GM12878 (cell line): ENCODE data around the gene MYCN.

Experiments used
- CBX5 ChIP-seq: sonication (generic); IDR thresholded peaks from 2 replicates; pipeline ENCODE4 v1.6.1; 2016; ENCODE audit warnings: low read depth, moderate library complexity, mild to moderate bottlenecking, inconsistent platforms
- CHD2 ChIP-seq: IDR thresholded peaks from 2 replicates; pipeline ENCODE4 v1.6.1; 2011; ENCODE audit warnings: low read depth, low read length, improper control_type of control experiment, borderline replicate concordance
- CREB1 ChIP-seq: IDR thresholded peaks from 2 replicates; pipeline ENCODE4 v1.6.1; 2012; ENCODE audit warnings: low read depth, mild to moderate bottlenecking, inconsistent platforms
- CTCF ChIP-seq, 3 experiments: IDR thresholded peaks in 2 of 3; conservative IDR thresholded peaks in 1 of 3; 2 replicates each; pipeline ENCODE4 v1.5.1; 2011; ENCODE audit warnings: low read depth in 3 of 3, low read length in 3 of 3, mild to moderate bottlenecking in 3 of 3, control low read depth in 2 of 3, moderate library complexity in 2 of 3, inconsistent platforms in 1 of 3, mixed read lengths in 1 of 3; ENCODE audit not compliant: control insufficient read depth in 2 of 3, insufficient read depth in 1 of 3; ENCODE audit errors: extremely low read depth in 1 of 3
- GABPA ChIP-seq: IDR thresholded peaks from 2 replicates; pipeline ENCODE4 v1.6.1; 2014; ENCODE audit warnings: antibody characterized with exemption, low read depth, mild to moderate bottlenecking, inconsistent platforms
- JUNB ChIP-seq: IDR thresholded peaks from 2 replicates; pipeline ENCODE4 v1.6.1; 2016; ENCODE audit warnings: antibody characterized with exemption, mild to moderate bottlenecking
- JUND ChIP-seq: IDR thresholded peaks from 2 replicates; pipeline ENCODE4 v1.6.1; 2012; ENCODE audit warnings: low read depth, mild to moderate bottlenecking, low read length, improper control_type of control experiment, moderate library complexity
- NBN ChIP-seq: fragments of 450-650 bp; IDR thresholded peaks from 2 replicates; pipeline ENCODE4 v1.6.1; 2016
- POLR2A ChIP-seq: IDR thresholded peaks from 2 replicates; pipeline ENCODE4 v1.6.1; 2011; ENCODE audit warnings: low read depth, mild to moderate bottlenecking, low read length
- RBBP5 ChIP-seq: fragments of 200-600 bp; sonication (generic); conservative IDR thresholded peaks from 2 replicates; pipeline ENCODE4 v1.6.1; 2016
- USF1 ChIP-seq: IDR thresholded peaks from 2 replicates; pipeline ENCODE4 v1.6.1; 2011; ENCODE audit warnings: borderline replicate concordance, low read depth, mild to moderate bottlenecking, moderate library complexity, mixed read lengths, low read length; ENCODE audit not compliant: insufficient read depth; ENCODE audit errors: extremely low read length

- TF ChIP-seq JUND (no peak), CHD2 (no peak), CREB1 (no peak), JUNB (no peak), GABPA (no peak), RBBP5 (no peak), NBN (no peak), USF1 (no peak), CTCF (IDR thresholded peaks at IDR 0.05 in 2 of 3, conservative IDR thresholded peaks at IDR 0.05 in 1 of 3; ENCODE audit: control insufficient read depth in 2 of 3, extremely low read depth in 1 of 3, insufficient read depth in 1 of 3, low read depth in 3 of 3, low read length in 3 of 3) (no peak), CBX5 (no peak), POLR2A (no peak)
Measured at GRCh38 chr2:15954761-15955160, 14.4 kb downstream of the MYCN start.
